Measurements from ENCODE around the gene AASDH.

The AASDH gene

DNA sequence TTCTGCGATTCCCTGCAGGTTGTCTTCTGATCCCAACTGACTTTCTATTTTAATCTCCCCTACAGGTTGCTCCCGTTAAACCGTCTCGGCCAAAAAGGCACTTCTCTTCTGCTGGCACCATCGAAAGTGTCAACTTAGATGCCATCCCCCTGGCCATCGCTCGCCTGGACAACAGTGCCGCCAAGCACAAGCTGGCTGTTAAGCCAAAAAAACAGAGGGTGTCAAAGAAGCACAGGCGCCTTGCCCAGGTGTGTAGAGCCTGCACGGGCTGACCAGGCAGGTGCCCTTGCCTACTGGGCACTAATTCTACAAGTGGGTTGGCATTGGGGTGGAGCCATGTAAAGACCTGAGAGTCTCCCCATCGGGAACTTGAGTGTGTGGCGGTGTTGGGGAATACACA, 74.2 kb downstream of the AASDH start:
- no peaks in the 10 kb centered on the region for H3K36me3 ChIP-seq (ENCODE audit: low read length)
- no peaks in the 10 kb centered on the region for H3K27me3 ChIP-seq (ENCODE audit: low read length)
- TF ChIP-seq EZH2phosphoT487 (conservative IDR thresholded peaks at IDR 0.05; ENCODE audit: low read length): no peak
- TF ChIP-seq, protein P1, sequence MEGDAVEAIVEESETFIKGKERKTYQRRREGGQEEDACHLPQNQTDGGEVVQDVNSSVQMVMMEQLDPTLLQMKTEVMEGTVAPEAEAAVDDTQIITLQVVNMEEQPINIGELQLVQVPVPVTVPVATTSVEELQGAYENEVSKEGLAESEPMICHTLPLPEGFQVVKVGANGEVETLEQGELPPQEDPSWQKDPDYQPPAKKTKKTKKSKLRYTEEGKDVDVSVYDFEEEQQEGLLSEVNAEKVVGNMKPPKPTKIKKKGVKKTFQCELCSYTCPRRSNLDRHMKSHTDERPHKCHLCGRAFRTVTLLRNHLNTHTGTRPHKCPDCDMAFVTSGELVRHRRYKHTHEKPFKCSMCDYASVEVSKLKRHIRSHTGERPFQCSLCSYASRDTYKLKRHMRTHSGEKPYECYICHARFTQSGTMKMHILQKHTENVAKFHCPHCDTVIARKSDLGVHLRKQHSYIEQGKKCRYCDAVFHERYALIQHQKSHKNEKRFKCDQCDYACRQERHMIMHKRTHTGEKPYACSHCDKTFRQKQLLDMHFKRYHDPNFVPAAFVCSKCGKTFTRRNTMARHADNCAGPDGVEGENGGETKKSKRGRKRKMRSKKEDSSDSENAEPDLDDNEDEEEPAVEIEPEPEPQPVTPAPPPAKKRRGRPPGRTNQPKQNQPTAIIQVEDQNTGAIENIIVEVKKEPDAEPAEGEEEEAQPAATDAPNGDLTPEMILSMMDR (IDR thresholded peaks at IDR 0.05; ENCODE audit: insufficient read depth, low read length, poor library complexity, severe bottlenecking): no peak
- no peaks in the 10 kb centered on the region for H3K9me2 ChIP-seq (replicated peaks; ENCODE audit: insufficient read depth, low read length)
- no peaks in the 10 kb centered on the region for H3K79me2 ChIP-seq (ENCODE audit: insufficient read depth, low read length)
- H3K27ac ChIP-seq (ENCODE audit: low read depth, low read length): no peak overlapping the region
- H3K4me3 ChIP-seq (ENCODE audit: insufficient read depth, low read length, poor library complexity, severe bottlenecking): no peak overlapping the region
- no peaks in the 10 kb centered on the region for H3K9me3 ChIP-seq (ENCODE audit: insufficient read depth, low read length)
- no peak overlapping the region for H3K4me2 ChIP-seq (ENCODE audit: low read depth, low read length, poor library complexity, severe bottlenecking)
- no peak overlapping the region for H3K9ac ChIP-seq (ENCODE audit: low read length)
- H4K20me1 ChIP-seq (ENCODE audit: low read depth, low read length): no peaks in the 10 kb centered on the region
- no peak overlapping the region for H2AFZ ChIP-seq (ENCODE audit: low read depth, low read length, severe bottlenecking)
- H3F3A ChIP-seq (ENCODE audit: insufficient read depth): no peaks in the 10 kb centered on the region

DNA sequence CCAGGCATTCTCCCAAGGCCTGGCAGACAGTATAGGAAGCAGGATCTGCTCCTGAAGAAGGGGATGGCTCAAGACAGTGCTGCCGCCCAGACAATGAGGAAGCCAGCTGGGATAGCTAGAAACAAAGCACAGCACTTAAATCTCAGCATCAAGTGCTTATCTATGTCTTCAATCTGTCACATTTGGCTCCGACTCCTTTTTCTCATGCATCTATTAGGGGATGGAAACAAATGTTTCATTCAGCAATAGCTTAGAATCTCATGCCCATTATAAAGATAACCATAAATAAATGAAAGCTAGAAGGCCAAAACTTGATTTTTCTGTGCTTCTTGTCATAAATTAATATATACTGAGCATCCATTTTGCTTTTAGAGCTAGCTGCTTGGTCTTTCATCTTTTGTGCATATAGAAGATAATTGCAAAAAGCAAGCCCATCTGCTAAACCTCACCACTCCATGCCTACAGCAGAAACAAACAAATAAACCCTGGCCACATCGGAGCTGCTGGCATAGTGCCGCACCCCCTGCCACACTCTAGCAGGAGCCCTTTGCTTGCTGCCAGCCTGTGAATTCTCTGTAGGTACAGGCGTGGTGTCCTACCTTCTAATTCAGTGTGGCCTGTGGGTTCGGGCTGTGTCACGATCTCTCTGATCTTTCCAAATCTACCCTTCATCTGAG, 75.9 kb downstream of the AASDH start:
- H3K9me2 ChIP-seq (replicated peaks; ENCODE audit: insufficient read depth, low read length): no peaks in the 10 kb centered on the region
- H3K9me3 ChIP-seq (ENCODE audit: insufficient read depth, low read length): no peaks in the 10 kb centered on the region
- H4K20me1 ChIP-seq (ENCODE audit: low read depth, low read length): no peaks in the 10 kb centered on the region
- no peaks in the 10 kb centered on the region for H3K79me2 ChIP-seq (ENCODE audit: insufficient read depth, low read length)
- no peak overlapping the region for H3K9ac ChIP-seq (ENCODE audit: low read length)
- no peaks in the 10 kb centered on the region for H3K27me3 ChIP-seq (ENCODE audit: low read length)
- no peaks in the 10 kb centered on the region for H3F3A ChIP-seq (ENCODE audit: insufficient read depth)
- TF ChIP-seq, protein P1 (IDR thresholded peaks at IDR 0.05; ENCODE audit: insufficient read depth, low read length, poor library complexity, severe bottlenecking): no peak
- TF ChIP-seq EZH2phosphoT487 (conservative IDR thresholded peaks at IDR 0.05; ENCODE audit: low read length): no peak
- H2AFZ ChIP-seq (ENCODE audit: low read depth, low read length, severe bottlenecking): no peak overlapping the region
- no peaks in the 10 kb centered on the region for H3K36me3 ChIP-seq (ENCODE audit: low read length)
- no peak overlapping the region for H3K27ac ChIP-seq (ENCODE audit: low read depth, low read length)
- H3K4me2 ChIP-seq (ENCODE audit: low read depth, low read length, poor library complexity, severe bottlenecking): no peak overlapping the region
- H3K4me3 ChIP-seq (ENCODE audit: insufficient read depth, low read length, poor library complexity, severe bottlenecking): no peak overlapping the region

DNA sequence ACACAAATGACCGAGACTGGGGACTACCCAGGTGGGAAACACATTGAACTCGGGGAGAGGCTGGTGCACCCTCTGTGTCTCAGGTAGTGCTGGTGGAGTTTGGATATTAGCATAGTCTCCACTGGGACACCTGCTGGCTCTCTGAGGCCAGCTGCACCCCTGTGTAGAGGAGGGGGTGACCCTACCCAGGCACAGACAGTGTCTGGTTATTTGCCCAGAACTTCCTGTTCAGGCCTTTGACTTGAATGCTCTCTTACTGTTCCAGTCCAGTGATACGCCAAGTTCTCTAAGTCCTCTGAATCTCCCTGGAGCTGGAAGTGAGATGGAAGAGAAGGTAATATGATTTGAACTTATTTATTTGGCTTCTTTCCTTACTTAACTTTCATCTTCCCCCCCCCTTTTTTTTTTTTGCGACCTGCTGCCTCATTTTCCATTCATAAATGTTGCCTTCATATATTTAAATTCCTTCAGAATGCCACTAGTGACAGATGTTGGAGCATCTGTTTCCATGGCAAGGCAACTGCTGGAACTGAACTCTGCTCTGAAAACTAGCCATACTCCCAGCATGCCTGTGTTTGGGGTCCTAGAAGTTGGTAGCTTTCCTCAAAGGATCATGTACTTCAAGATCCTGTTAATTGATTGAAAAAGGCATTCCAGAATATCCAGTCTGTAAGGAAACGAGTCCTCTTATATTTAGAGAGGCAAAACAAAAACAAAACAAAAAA, 76.7 kb downstream of the AASDH start:
- Histone ChIP-seq H3K9ac (ENCODE audit: low read length) (no peak overlapping the region), H3K36me3 (ENCODE audit: low read length) (no peaks in the 10 kb centered on the region), H3K79me2 (ENCODE audit: insufficient read depth, low read length) (no peaks in the 10 kb centered on the region), H3K27ac (ENCODE audit: low read depth, low read length) (no peak overlapping the region), H3K4me3 (ENCODE audit: insufficient read depth, low read length, poor library complexity, severe bottlenecking) (no peak overlapping the region), H3K9me3 (ENCODE audit: insufficient read depth, low read length) (no peaks in the 10 kb centered on the region), H4K20me1 (ENCODE audit: low read depth, low read length) (no peaks in the 10 kb centered on the region), H3F3A (ENCODE audit: insufficient read depth) (no peaks in the 10 kb centered on the region), H3K4me2 (ENCODE audit: low read depth, low read length, poor library complexity, severe bottlenecking) (no peak overlapping the region), H2AFZ (ENCODE audit: low read depth, low read length, severe bottlenecking) (no peak overlapping the region), H3K9me2 (replicated peaks; ENCODE audit: insufficient read depth, low read length) (no peaks in the 10 kb centered on the region), H3K27me3 (ENCODE audit: low read length) (no peaks in the 10 kb centered on the region)
- TF ChIP-seq, protein P1 (IDR thresholded peaks at IDR 0.05; ENCODE audit: insufficient read depth, low read length, poor library complexity, severe bottlenecking): no peak
- no peak for TF ChIP-seq EZH2phosphoT487 (conservative IDR thresholded peaks at IDR 0.05; ENCODE audit: low read length)
